PC-9 (cell line): ENCODE measurements around the gene AKR1C4.

ENCODE experiments used
- CTCF ChIP-seq: fragments of 200-600 bp; sonication (generic); conservative IDR thresholded peaks from 2 replicates; pipeline ENCODE4 v1.6.1; 2017; ENCODE audit warnings: mixed run types, antibody characterized with exemption, mild to moderate bottlenecking, moderate library complexity
- EZH2 ChIP-seq: fragments of 200-600 bp; sonication (generic); IDR thresholded peaks from 2 replicates; pipeline ENCODE4 v1.8.0; 2017; ENCODE audit warnings: antibody characterized with exemption, low read depth

GRCh38 chr10:5259132-5259951 is 62.7 kb downstream of the AKR1C4 start:
- TF ChIP-seq CTCF (no peak), EZH2 (no peak)
